Right kidney (tissue), 1 donor: ENCODE data around the gene CYTH4.

Experiments used
- DNase-seq: peaks from one replicate; pipeline ENCODE4 v3.0.0-alpha.2; 2016

CYTH4 gene

GRCh38 chr22:37270928-37271650, 11.2 kb upstream of the CYTH4 start:
- no peak for DNase-seq

DNA sequence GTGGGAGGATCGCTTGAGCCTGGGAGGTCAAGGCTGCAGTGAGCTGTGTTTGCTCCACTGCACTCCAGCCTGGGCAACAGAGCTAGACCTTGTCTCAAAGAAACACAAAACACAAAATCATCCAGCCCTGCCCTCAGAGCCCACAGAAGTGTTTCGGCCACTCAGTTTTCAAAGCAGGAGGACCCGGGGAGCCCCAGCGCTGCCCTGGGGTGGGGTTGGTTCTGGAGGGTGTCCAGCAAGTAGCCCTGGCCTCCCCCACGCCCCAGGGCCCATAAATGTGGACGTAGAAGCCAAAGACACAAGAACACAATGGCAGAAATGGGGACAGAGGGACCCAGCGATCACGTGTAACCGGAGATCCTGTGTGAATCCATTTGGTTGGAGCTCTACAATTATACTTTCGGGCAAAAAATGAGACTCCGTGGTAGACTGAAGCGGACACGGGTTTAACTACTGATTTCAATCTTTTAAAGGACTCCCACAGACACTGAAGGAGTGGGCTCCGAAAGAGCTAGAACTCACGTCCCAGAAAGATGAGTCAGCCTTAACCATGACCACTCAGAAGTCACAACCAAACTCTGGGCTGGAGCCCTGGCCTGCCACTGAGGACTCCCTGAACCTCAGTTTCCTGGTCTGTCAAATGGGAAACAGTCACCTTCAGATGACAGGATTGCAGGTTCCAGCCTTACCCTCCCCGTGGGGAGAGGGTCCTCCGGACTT, 9.0 kb upstream of the CYTH4 start:
- DNase-seq: no peak

GRCh38 chr22:37273846-37274225, 8.5 kb upstream of the CYTH4 start:
- DNase-seq: no peak

DNA sequence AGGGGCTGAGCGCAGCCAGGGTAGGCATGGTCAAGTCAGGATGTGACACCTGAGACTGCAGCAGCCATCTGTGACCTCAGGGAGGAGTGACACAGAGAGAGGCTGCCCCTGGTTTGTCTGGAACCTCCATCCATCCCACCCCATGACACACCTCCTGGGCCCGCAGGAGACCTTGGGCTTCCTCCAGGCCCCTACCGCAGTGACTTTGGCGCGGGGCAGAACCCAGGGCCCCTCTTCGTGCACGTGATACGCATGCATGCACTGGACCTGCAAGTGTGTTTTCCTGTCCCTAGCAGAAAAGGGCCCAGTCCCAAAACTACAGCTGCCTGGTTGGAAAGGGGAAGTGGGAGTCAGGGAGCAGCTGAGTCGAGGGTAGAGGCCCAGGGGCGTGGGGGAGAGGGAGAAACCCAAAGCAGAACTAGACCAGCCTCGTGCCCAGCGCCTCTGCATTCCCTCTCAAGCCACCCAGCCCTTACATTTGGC, 7.9 kb upstream of the CYTH4 start:
- DNase-seq: no peak

GRCh38 chr22:37275134-37275533, 7.2 kb upstream of the CYTH4 start:
- DNase-seq: no peak

DNA sequence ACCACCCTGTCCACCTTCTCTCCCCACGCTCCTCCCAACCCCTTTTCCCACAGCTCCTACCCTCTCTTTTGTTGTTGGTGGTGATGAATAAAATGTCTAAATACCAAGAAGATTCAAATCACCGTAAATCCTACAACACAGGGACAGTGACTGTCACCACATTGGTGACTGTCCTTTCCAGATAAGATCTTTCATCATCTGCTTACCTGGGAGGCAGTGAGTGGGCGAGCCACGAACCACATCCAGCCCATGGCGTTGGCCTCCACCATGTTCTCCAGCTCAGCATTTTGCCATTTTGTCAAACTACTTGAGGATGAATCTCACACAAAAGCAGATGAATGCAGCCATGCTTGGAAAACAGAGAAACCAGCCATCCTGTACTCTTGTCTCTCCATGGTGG, 6.7 kb upstream of the CYTH4 start:
- DNase-seq: no peak

DNA sequence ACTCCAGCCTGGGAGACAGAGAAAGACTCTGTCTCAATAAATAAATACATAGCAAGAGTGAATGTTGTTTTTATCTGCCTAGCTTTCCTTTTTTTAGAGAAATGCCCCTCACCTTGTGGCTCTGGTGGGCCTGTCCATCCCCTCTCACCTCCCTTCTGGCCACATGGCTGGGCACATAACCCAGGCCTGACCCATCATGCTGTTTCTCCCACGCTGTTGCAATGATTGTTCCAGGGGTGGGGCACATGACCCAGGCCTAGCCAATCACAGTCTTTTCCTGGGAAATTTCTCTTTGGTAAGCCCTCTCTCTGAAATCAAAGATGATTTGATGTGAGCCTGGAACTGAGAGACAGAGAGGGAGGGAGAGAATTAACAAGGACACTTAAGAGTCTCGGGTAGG, 5.5 kb upstream of the CYTH4 start:
- DNase-seq: no peak

GRCh38 chr22:37277384-37277783, 4.9 kb upstream of the CYTH4 start:
- DNase-seq: no peak

DNA sequence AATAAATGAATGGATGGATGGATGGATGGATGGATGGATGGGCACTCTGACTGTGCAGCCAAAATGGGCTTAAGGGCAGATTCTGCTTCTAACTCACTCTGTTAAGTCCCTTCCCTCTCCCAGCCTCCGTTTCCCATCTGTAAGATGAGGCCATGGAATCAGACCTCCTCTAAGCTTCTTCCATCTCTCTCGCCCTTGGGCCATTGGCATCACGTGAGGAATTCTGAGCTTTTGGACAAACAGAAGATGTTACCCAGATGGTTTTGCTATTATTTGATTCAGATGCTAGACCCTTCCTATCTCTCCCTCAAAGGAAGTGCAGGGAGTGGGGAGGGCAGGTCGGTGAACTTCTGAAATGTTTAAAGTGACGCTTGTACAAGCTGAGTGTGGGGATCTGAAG, 4.0 kb upstream of the CYTH4 start:
- DNase-seq: no peak

- no peak for DNase-seq
Measured at GRCh38 chr22:37279331-37280181, 2.8 kb upstream of the CYTH4 start.

- no peak for DNase-seq
Measured at GRCh38 chr22:37280718-37281117, 1.6 kb upstream of the CYTH4 start.

DNA sequence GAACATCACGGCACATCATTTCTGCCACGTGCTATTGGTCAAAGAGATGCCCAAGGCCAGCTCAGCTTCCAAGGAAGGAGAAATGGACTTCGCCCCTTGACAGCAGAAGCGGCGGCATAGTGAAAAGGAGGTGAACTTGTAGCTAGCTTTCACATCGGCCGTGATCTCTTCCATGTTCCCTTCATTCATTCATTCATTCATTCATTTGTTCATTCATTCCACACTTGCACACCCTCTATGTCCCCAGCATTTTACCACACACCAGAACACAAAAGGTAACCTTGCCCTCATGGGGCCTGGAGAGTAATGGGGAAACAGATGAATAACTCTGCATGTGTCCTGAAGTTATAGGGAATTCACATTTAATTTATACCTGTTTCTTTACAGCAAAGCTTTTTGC, 1.1 kb upstream of the CYTH4 start:
- DNase-seq: no peak

- no peak for DNase-seq
Measured at GRCh38 chr22:37281646-37282384, 493 bp upstream of the CYTH4 start.

DNA sequence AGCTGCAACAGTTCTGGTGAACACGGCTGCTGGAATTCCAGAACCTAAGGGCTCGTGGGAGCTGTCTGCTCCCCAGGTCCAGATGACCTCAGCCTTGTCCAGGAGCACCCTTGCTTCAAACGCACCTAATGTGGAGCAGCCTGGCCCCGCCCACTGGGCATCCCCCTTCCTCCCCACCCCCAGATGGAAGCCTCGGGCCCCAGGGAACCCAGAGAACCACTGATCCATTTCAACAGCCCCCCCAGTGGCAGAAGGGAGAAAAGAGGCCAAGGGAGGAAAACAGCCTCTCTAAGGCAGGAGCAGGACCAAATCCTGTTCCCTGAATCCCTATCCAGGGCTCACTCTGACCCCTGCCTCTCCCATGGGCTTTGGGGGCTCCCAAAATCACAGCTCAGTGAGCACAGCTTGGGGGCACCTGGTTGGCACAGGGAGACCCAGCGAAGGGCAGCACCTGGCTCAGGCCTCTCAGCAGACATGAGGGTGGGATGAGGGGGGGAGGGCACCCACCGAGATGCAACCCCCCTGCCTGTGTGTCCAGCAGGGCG, 1.2 kb downstream of the CYTH4 start:
- no peak for DNase-seq

- DNase-seq: no peak
Measured at GRCh38 chr22:37284126-37284804, 2.0 kb downstream of the CYTH4 start.

DNA sequence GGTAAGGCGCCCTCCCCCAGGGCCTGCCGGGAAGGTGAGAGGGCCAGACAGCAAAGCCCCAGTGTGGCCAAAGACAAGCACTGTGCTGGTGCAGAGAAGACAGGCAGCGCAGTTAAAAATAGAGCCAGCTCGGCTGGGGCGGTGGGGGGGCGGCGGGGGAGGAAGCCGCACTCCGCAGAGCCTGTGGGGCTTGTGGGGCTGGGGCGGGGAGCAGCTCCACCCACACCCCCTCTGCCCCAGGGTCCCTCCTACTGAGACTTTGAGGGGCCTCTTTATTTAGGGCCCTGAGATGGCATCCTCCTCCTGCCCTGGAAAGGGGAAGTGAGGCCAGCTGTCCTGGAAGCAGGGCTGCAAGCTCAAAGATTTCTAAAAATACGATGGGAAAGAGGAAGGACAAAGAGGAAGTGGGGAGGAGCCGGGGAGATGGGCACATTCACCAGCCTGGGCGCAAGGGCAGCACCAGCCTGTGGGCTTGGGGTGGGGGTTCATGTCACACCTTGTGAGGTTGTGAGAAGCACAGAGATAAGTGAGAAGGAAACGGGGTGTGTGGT, 2.6 kb downstream of the CYTH4 start:
- DNase-seq: no peak

DNA sequence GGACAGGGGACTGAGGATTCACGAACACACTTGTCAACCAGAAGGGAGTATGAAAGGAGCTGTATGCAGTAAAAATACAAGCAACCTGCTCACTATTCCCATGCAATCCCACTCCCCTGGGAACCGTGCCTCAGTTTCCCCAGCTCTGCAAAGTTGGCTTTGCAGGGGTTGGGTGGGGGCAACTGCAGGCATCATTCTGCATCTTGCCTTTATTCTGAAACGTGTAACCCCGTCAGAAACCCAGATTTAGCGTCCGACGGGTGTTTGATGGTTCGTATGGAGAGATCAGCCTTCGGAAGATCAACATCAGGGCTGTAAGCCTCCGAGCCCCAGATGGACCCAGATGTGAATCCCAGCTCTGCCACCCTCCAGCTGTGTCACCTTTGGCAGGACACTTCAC, 3.6 kb downstream of the CYTH4 start:
- no peak for DNase-seq

DNA sequence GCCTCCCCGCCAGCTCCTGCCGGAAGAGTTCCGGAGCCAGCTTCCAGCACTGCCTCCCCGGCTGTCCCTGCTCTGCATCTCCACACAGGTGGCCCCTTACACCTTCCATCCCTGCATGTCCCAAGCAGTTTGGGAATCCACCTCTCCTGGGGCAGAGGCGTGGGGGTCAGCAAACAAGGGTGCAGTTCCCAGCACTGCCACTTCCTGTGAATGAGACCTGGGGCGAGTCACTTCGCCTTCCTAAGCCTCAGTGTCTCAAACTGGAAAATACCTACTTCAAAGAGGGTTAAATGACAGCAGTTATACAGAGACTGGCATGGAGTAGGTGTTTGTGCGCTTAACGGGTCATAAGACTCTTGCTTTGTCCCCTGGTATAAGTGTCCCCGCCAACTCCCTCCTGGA, 5.2 kb downstream of the CYTH4 start:
- DNase-seq: no peak

DNA sequence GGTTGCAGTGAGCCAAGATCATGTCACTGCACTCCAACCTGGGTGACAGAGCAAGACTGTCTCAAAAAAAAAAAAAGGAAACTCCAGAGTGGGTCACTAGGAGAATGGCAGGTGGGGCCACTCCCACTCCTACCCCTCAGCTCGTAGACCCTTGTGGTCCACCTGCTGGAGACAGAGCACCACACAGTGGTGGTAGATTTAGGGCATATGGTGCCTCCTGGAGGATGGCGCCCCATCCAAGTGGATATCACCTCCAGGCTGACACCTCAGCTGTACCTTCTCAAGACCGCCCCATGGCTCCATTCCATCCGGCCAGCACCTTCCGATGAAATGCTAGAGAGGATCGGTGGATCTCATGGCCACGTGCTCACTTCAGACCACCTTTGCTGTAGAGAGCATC, 6.2 kb downstream of the CYTH4 start:
- DNase-seq: no peak

DNA sequence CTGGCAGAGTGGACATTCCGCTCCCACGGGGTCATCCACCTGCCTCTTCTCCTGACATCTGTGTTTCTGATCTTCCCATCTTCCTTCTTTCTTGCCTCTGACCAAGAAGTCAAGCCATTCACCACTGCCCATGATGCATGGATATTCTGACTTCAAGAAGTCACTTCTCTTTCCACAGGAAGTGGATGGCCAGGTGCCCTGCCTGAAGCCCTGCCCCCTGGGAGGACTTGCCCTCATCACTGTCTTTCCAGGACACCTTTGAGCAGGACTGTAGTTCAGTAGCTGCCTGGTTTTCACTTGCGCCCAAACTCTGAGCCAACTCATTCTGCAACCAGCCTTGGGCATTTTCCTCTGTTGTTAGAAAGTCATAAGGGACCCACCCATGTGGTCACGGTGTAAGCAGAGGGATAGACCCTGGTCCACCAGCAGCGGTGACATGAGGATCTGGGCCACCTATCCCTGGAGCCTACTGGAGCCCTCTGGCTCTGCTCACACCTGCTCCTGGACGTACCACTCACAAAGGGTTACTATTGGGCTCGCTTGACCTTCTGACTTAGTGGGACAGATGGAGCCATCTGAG, 6.9 kb downstream of the CYTH4 start:
- DNase-seq: no peak

- no peak for DNase-seq
Measured at GRCh38 chr22:37290737-37291136, 8.4 kb downstream of the CYTH4 start.
